Measurements from ENCODE around the gene CAB39. TPM values are rescaled to one million over a fixed set of nuclear protein-coding genes. Genes with fewer than 3 reads are reported as not detected.
"Not testable (repeated sequence)": the region's sequence is repeated elsewhere in the genome, so short reads cannot be mapped to it uniquely, and the experiment has no call there.

CAB39 gene
- total RNA-seq, 1 donor from 2014 or later, result 68.6 TPM

DNA sequence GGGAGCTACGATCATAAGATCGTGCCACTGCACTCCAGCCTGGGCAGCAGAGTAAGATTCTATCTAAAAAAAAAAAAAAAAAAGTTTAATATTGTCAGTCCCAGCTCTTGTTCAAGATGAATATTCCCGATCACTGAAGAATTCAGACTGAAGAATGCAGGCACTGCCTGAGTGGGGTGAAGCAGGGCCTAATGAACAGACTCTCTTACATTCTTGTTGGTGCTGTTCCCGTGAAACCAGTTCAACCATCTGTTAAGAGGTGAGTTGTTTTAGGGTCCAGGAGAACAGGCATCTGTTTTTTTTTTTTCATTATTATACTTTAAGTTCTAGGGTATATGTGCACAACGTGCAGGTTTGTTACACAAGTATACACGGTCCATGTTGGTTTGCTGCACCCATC is 17.1 kb upstream of the CAB39 start:
- intact Hi-C loops (cut with micrococcal nuclease), result no loop called here
- no peak for TF ChIP-seq CTCF (IDR thresholded peaks at IDR 0.05)
- Mint-ChIP-seq H3K27ac (no peak overlapping the region), H3K4me1 (no peaks in the 10 kb centered on the region), H3K27me3 (no peaks in the 10 kb centered on the region), H3K36me3 (ENCODE audit: low read depth) (no peaks in the 10 kb centered on the region), H3K9me3 (no peaks in the 10 kb centered on the region), H3K4me3 (no peak overlapping the region)
- no peak for ATAC-seq (ENCODE audit: low read depth)
- CTCF ChIA-PET, result no interaction called here
- POLR2A ChIA-PET, result no interaction called here
- DNase-seq, result no peak

GRCh38 chr2:230696670-230697069 is 16.0 kb upstream of the CAB39 start:
- no peaks in the 10 kb centered on the region for H3K27me3 Mint-ChIP-seq
- POLR2A ChIA-PET, result no interaction called here
- intact Hi-C loops (cut with micrococcal nuclease), result no loop called here
- no peaks in the 10 kb centered on the region for H3K36me3 Mint-ChIP-seq (ENCODE audit: low read depth)
- CTCF ChIA-PET, result no interaction called here
- H3K4me3 Mint-ChIP-seq, result no peak overlapping the region
- DNase-seq (no peak), ATAC-seq (ENCODE audit: low read depth) (no peak)
- TF ChIP-seq CTCF (IDR thresholded peaks at IDR 0.05), result no peak
- no peak overlapping the region for H3K27ac Mint-ChIP-seq
- H3K9me3 Mint-ChIP-seq, result peaks cover under 1% of the 10 kb centered on the region
- H3K4me1 Mint-ChIP-seq, result no peaks in the 10 kb centered on the region

- intact Hi-C loops (cut with micrococcal nuclease), result no loop called here
- ChIA-PET POLR2A (no interaction called here), CTCF (no interaction called here)
- Mint-ChIP-seq H3K4me3 (no peak overlapping the region), H3K36me3 (ENCODE audit: low read depth) (peaks cover 3% of the 10 kb centered on the region), H3K27me3 (no peaks in the 10 kb centered on the region), H3K9me3 (peaks cover 8% of the 10 kb centered on the region), H3K4me1 (no peaks in the 10 kb centered on the region), H3K27ac (no peak overlapping the region)
- DNase-seq (no peak), ATAC-seq (ENCODE audit: low read depth) (no peak)
- no peak for TF ChIP-seq CTCF (IDR thresholded peaks at IDR 0.05)
Measured at GRCh38 chr2:230697676-230698075, 15.0 kb upstream of the CAB39 start.

- CTCF ChIA-PET; H3K36me3 Mint-ChIP-seq (ENCODE audit: low read depth); intact Hi-C loops (cut with micrococcal nuclease); ATAC-seq (ENCODE audit: low read depth); H3K4me3 Mint-ChIP-seq; H3K4me1 Mint-ChIP-seq; H3K27ac Mint-ChIP-seq; DNase-seq; POLR2A ChIA-PET; H3K27me3 Mint-ChIP-seq: not testable (repeated sequence)
- H3K9me3 Mint-ChIP-seq, result peaks cover 11% of the 10 kb centered on the region
Measured at GRCh38 chr2:230698753-230699152, 13.9 kb upstream of the CAB39 start.

GRCh38 chr2:230700447-230700846 is 12.2 kb upstream of the CAB39 start:
- ChIA-PET POLR2A (no interaction called here), CTCF (no interaction called here)
- ATAC-seq (ENCODE audit: low read depth) (no peak), DNase-seq (no peak)
- Mint-ChIP-seq H3K9me3 (peaks cover 11% of the 10 kb centered on the region), H3K36me3 (ENCODE audit: low read depth) (peaks cover 7% of the 10 kb centered on the region), H3K27me3 (no peaks in the 10 kb centered on the region), H3K4me1 (no peaks in the 10 kb centered on the region), H3K4me3 (no peak overlapping the region), H3K27ac (no peak overlapping the region)
- no peak for TF ChIP-seq CTCF (IDR thresholded peaks at IDR 0.05)
- intact Hi-C loops (cut with micrococcal nuclease), result no loop called here

GRCh38 chr2:230701308-230701707 is 11.3 kb upstream of the CAB39 start:
- CTCF ChIA-PET, result no interaction called here
- Mint-ChIP-seq H3K36me3 (ENCODE audit: low read depth) (peaks cover 7% of the 10 kb centered on the region), H3K4me3 (no peak overlapping the region)

DNA sequence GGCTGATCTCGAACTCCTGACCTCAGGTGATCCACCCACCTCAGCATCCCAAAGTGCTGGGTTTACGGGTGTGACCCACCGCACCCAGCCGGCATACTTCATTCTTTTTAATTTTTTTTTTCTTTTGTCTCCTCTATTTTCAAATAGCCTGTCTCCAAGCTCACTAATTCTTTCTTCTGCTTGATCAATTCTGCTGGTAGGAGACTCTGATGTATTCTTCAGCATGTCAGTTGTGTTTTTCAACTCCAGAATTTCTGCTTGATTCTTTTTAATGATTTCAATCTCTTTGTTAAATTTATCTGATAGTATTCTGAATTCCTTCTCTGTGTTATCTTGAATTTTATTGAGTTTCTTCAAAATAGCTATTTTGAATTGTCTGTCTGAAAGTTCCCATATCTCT is 10.2 kb upstream of the CAB39 start:
- intact Hi-C loops (cut with micrococcal nuclease); H3K4me3 Mint-ChIP-seq; H3K27ac Mint-ChIP-seq; H3K36me3 Mint-ChIP-seq (ENCODE audit: low read depth); H3K4me1 Mint-ChIP-seq; DNase-seq; ATAC-seq (ENCODE audit: low read depth); H3K27me3 Mint-ChIP-seq; CTCF ChIA-PET: not testable (repeated sequence)
- POLR2A ChIA-PET, result interaction anchor here (0.7 kb wide), 1 partner anchor 8 kb away, joined by 3 read pairs; no protein-coding TSS in a partner anchor
- peaks cover 11% of the 10 kb centered on the region for H3K9me3 Mint-ChIP-seq

More at GRCh38 chr2:230701308-230701707, 11.3 kb upstream of the CAB39 start:
- peaks cover 11% of the 10 kb centered on the region for H3K9me3 Mint-ChIP-seq
- intact Hi-C loops (cut with micrococcal nuclease), result no loop called here
- H3K4me1 Mint-ChIP-seq, result no peaks in the 10 kb centered on the region
- POLR2A ChIA-PET, result interaction anchor here (0.7 kb wide), 1 partner anchor 701 kb away, joined by 3 read pairs; no protein-coding TSS in a partner anchor
- no peak for DNase-seq
- H3K27me3 Mint-ChIP-seq, result no peaks in the 10 kb centered on the region
- H3K27ac Mint-ChIP-seq, result no peak overlapping the region
- TF ChIP-seq CTCF (IDR thresholded peaks at IDR 0.05), result no peak
- no peak for ATAC-seq (ENCODE audit: low read depth)

All from activated B cell treated with CpG ODN at 0.5 μM for 24 hours (primary cell).